ENCODE measurements around the gene PRICKLE2.

The PRICKLE2 gene

DNA sequence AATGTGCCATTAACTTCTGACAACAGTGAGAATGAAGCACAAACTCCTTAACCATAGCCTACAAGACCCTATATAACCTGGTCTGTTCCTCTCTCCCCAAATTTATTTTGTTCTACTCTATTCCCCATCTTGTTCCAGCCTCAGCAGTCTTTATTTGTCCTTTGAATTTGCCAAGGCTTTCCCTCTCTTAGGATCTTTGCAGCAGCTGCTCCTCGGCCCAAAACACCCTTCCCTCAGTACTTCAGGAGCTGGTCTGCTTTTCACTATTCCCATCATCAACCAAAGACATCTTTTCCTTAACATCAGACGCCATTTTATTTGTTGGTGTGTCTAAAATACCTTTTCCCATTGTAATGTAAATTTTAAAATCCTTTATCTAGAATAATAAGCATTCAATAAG, 10.2 kb downstream of the PRICKLE2 start:
- TF ChIP-seq ZC3H10 (CRISPR knock-in tag; IDR thresholded peaks at IDR 0.05) (no peak), OSR1 (CRISPR knock-in tag; IDR thresholded peaks at IDR 0.05) (no peak), PPARA (CRISPR knock-in tag; IDR thresholded peaks at IDR 0.05; ENCODE audit: borderline replicate concordance) (no peak), TCF4 (CRISPR knock-in tag; IDR thresholded peaks at IDR 0.05; ENCODE audit: borderline replicate concordance) (no peak), SNAI2 (CRISPR knock-in tag; IDR thresholded peaks at IDR 0.05) (no peak), ISL1 (CRISPR knock-in tag; IDR thresholded peaks at IDR 0.05) (no peak), ZNF565 (CRISPR knock-in tag; conservative IDR thresholded peaks at IDR 0.05; ENCODE audit: low read depth) (no peak), RARB (CRISPR knock-in tag; IDR thresholded peaks at IDR 0.05) (no peak), GLIS3 (CRISPR knock-in tag; IDR thresholded peaks at IDR 0.05) (no peak), ZFP30 (CRISPR knock-in tag; IDR thresholded peaks at IDR 0.05) (no peak), BACH2 (CRISPR knock-in tag; IDR thresholded peaks at IDR 0.05; ENCODE audit: borderline replicate concordance) (no peak), CSDC2 (CRISPR knock-in tag; IDR thresholded peaks at IDR 0.05) (no peak), ZNF8 (CRISPR knock-in tag; IDR thresholded peaks at IDR 0.05) (no peak)
- TF ChIP-seq, protein P1, sequence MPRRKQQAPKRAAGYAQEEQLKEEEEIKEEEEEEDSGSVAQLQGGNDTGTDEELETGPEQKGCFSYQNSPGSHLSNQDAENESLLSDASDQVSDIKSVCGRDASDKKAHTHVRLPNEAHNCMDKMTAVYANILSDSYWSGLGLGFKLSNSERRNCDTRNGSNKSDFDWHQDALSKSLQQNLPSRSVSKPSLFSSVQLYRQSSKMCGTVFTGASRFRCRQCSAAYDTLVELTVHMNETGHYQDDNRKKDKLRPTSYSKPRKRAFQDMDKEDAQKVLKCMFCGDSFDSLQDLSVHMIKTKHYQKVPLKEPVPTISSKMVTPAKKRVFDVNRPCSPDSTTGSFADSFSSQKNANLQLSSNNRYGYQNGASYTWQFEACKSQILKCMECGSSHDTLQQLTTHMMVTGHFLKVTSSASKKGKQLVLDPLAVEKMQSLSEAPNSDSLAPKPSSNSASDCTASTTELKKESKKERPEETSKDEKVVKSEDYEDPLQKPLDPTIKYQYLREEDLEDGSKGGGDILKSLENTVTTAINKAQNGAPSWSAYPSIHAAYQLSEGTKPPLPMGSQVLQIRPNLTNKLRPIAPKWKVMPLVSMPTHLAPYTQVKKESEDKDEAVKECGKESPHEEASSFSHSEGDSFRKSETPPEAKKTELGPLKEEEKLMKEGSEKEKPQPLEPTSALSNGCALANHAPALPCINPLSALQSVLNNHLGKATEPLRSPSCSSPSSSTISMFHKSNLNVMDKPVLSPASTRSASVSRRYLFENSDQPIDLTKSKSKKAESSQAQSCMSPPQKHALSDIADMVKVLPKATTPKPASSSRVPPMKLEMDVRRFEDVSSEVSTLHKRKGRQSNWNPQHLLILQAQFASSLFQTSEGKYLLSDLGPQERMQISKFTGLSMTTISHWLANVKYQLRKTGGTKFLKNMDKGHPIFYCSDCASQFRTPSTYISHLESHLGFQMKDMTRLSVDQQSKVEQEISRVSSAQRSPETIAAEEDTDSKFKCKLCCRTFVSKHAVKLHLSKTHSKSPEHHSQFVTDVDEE (CRISPR knock-in tag; IDR thresholded peaks at IDR 0.05), result no peak
- TF ChIP-seq, protein P2, sequence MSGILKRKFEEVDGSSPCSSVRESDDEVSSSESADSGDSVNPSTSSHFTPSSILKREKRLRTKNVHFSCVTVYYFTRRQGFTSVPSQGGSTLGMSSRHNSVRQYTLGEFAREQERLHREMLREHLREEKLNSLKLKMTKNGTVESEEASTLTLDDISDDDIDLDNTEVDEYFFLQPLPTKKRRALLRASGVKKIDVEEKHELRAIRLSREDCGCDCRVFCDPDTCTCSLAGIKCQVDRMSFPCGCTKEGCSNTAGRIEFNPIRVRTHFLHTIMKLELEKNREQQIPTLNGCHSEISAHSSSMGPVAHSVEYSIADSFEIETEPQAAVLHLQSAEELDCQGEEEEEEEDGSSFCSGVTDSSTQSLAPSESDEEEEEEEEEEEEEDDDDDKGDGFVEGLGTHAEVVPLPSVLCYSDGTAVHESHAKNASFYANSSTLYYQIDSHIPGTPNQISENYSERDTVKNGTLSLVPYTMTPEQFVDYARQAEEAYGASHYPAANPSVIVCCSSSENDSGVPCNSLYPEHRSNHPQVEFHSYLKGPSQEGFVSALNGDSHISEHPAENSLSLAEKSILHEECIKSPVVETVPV (CRISPR knock-in tag; IDR thresholded peaks at IDR 0.05), result no peak
- no peak for ATAC-seq

DNA sequence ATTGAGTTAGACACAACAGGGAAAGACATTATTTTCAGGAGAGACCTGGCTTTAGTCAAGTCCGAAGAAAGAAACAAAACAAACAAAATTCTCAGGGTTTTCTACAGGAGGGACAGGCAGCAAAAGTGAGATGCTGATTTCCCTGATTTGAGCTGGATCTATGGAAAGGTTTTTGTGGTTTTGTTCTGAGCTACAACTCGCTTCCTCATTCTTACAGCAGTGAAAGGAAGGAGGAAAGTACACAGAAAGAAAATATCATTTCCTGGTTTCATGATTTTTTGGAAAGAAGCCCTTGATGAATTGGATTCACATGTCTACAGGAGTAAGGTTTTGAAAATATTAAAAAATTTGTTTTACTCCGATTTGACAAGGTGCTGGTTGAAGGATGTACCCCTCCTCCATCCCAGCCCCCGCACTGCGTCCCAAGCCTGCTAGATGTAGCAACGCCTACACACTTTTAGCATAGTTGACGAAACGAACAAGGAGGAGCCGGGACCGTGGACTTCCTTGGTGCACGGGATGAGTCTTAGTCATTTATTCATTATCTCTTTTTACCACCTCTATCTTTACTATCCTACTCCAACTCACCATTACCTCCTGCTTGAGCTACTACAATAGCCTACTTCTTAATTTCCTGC, 10.8 kb downstream of the PRICKLE2 start:
- ATAC-seq, result no peak; the same call in 2 of the 3 replicates
- no peak for TF ChIP-seq CSDC2 (CRISPR knock-in tag; IDR thresholded peaks at IDR 0.05)
- no peak for TF ChIP-seq BACH2 (CRISPR knock-in tag; IDR thresholded peaks at IDR 0.05; ENCODE audit: borderline replicate concordance)
- no peak for TF ChIP-seq ZFP3 (CRISPR knock-in tag; IDR thresholded peaks at IDR 0.05)
- no peak for TF ChIP-seq ZC3H10 (CRISPR knock-in tag; IDR thresholded peaks at IDR 0.05)
- TF ChIP-seq, protein P3, sequence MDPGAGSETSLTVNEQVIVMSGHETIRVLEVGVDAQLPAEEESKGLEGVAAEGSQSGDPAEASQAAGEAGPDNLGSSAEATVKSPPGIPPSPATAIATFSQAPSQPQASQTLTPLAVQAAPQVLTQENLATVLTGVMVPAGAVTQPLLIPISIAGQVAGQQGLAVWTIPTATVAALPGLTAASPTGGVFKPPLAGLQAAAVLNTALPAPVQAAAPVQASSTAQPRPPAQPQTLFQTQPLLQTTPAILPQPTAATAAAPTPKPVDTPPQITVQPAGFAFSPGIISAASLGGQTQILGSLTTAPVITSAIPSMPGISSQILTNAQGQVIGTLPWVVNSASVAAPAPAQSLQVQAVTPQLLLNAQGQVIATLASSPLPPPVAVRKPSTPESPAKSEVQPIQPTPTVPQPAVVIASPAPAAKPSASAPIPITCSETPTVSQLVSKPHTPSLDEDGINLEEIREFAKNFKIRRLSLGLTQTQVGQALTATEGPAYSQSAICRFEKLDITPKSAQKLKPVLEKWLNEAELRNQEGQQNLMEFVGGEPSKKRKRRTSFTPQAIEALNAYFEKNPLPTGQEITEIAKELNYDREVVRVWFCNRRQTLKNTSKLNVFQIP (CRISPR knock-in tag; IDR thresholded peaks at IDR 0.05; ENCODE audit: borderline replicate concordance, low read depth), result no peak
- no peak for TF ChIP-seq SNAI2 (CRISPR knock-in tag; IDR thresholded peaks at IDR 0.05)
- no peak for TF ChIP-seq ZNF8 (CRISPR knock-in tag; IDR thresholded peaks at IDR 0.05)
- no peak for TF ChIP-seq RARB (CRISPR knock-in tag; IDR thresholded peaks at IDR 0.05)
- TF ChIP-seq ZNF565 (CRISPR knock-in tag; conservative IDR thresholded peaks at IDR 0.05; ENCODE audit: low read depth), result no peak
- no peak for TF ChIP-seq ESRRG (CRISPR knock-in tag; IDR thresholded peaks at IDR 0.05)
- TF ChIP-seq, protein P4, sequence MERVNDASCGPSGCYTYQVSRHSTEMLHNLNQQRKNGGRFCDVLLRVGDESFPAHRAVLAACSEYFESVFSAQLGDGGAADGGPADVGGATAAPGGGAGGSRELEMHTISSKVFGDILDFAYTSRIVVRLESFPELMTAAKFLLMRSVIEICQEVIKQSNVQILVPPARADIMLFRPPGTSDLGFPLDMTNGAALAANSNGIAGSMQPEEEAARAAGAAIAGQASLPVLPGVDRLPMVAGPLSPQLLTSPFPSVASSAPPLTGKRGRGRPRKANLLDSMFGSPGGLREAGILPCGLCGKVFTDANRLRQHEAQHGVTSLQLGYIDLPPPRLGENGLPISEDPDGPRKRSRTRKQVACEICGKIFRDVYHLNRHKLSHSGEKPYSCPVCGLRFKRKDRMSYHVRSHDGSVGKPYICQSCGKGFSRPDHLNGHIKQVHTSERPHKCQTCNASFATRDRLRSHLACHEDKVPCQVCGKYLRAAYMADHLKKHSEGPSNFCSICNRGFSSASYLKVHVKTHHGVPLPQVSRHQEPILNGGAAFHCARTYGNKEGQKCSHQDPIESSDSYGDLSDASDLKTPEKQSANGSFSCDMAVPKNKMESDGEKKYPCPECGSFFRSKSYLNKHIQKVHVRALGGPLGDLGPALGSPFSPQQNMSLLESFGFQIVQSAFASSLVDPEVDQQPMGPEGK (CRISPR knock-in tag; IDR thresholded peaks at IDR 0.05; ENCODE audit: borderline replicate concordance), result no peak
- TF ChIP-seq GLIS3 (CRISPR knock-in tag; IDR thresholded peaks at IDR 0.05), result no peak
- no peak for TF ChIP-seq PPARA (CRISPR knock-in tag; IDR thresholded peaks at IDR 0.05; ENCODE audit: borderline replicate concordance)
- no peak for TF ChIP-seq OSR1 (CRISPR knock-in tag; IDR thresholded peaks at IDR 0.05)
- TF ChIP-seq TOX (CRISPR knock-in tag; IDR thresholded peaks at IDR 0.05; ENCODE audit: borderline replicate concordance), result no peak
- TF ChIP-seq, protein P2 (CRISPR knock-in tag; IDR thresholded peaks at IDR 0.05), result no peak
- no peak for TF ChIP-seq ISL1 (CRISPR knock-in tag; IDR thresholded peaks at IDR 0.05)
- no peak for TF ChIP-seq ZNF70 (CRISPR knock-in tag; IDR thresholded peaks at IDR 0.05)
- TF ChIP-seq TCF4 (CRISPR knock-in tag; IDR thresholded peaks at IDR 0.05; ENCODE audit: borderline replicate concordance), result no peak
- no peak for TF ChIP-seq ARNTL (CRISPR knock-in tag; IDR thresholded peaks at IDR 0.05; ENCODE audit: borderline replicate concordance, low read depth)

All from SK-N-SH treated with all-trans-retinoic acid at 6 μM for 48 hours (cell line).